Duodenal mucosa (tissue), 2 donors: ENCODE data around the gene TMCO5A.

Source experiments
- H3K27ac ChIP-seq: one replicate; pipeline ENCODE4 v1.7.0; 2013; ENCODE audit warnings: low read depth, low read length
- H3K27me3 ChIP-seq, 2 donors: one replicate each; pipeline ENCODE4 v1.7.0; 2013; ENCODE audit warnings: low read length in 2 of 2, control low read depth in 1 of 2; ENCODE audit not compliant: insufficient read depth in 2 of 2, control insufficient read depth in 1 of 2
- H3K36me3 ChIP-seq, 2 donors: one replicate each; pipeline ENCODE4 v1.7.0; 2013; ENCODE audit warnings: low read length in 2 of 2, control low read depth in 1 of 2; ENCODE audit not compliant: insufficient read depth in 2 of 2, control insufficient read depth in 1 of 2
- H3K4me1 ChIP-seq, 2 donors: one replicate each; pipeline ENCODE4 v1.7.0; 2013; ENCODE audit warnings: low read length in 2 of 2, control low read depth in 1 of 2; ENCODE audit not compliant: insufficient read depth in 2 of 2, control insufficient read depth in 1 of 2
- H3K4me3 ChIP-seq, 2 donors: one replicate each; pipeline ENCODE4 v1.7.0; 2013; ENCODE audit warnings: low read length in 2 of 2, low read depth in 1 of 2
- H3K9ac ChIP-seq, 2 donors: one replicate each; pipeline ENCODE4 v1.7.0; 2013; ENCODE audit warnings: low read length in 2 of 2, low read depth in 1 of 2
- H3K9me3 ChIP-seq, 2 donors: one replicate each; pipeline ENCODE4 v1.7.0; 2013; ENCODE audit warnings: low read length in 2 of 2, control low read depth in 1 of 2; ENCODE audit not compliant: control insufficient read depth in 1 of 2

TMCO5A gene

GRCh38 chr15:37934340-37934739, at the start of gene TMCO5A:
TSS of gene TMCO5A (plus strand) at chr15:37934640. CDS start at chr15:37936324, 1,684 bp downstream.
- Histone ChIP-seq H3K9me3 (no peaks in the 10 kb centered on the region), H3K4me1 (no peaks in the 10 kb centered on the region), H3K4me3 (no peak within 1 kb of the TSS), H3K27ac (no peak within 1 kb of the TSS), H3K27me3 (no peaks in the 10 kb centered on the region), H3K9ac (no peak within 1 kb of the TSS), H3K36me3 (no peaks in the 10 kb centered on the region)

- H3K27me3 ChIP-seq: peaks cover 0 to 4% of the 10 kb centered on the region in 2 donors
- H3K27ac ChIP-seq: no peak overlapping the region
- no peak overlapping the region for H3K4me3 ChIP-seq
- no peaks in the 10 kb centered on the region for H3K4me1 ChIP-seq
- no peaks in the 10 kb centered on the region for H3K36me3 ChIP-seq
- no peaks in the 10 kb centered on the region for H3K9me3 ChIP-seq
- H3K9ac ChIP-seq: no peak overlapping the region
These were observed 48.8 kb upstream of the TMCO5A start for GRCh38 chr15:37885651-37886050.

- H3K9me3 ChIP-seq: no peaks in the 10 kb centered on the region
These were observed 46.1 kb upstream of the TMCO5A start for GRCh38 chr15:37888356-37888755.

GRCh38 chr15:37891766-37892368, 42.6 kb upstream of the TMCO5A start:
- no peaks in the 10 kb centered on the region for H3K27me3 ChIP-seq
- no peaks in the 10 kb centered on the region for H3K9me3 ChIP-seq
- H3K9ac ChIP-seq: no peak overlapping the region
- H3K4me3 ChIP-seq: no peak overlapping the region
- no peaks in the 10 kb centered on the region for H3K36me3 ChIP-seq
- H3K27ac ChIP-seq: no peak overlapping the region
- no peaks in the 10 kb centered on the region for H3K4me1 ChIP-seq

More at GRCh38 chr15:37888356-37888755, 46.1 kb upstream of the TMCO5A start:
- no peak overlapping the region for H3K27ac ChIP-seq
- no peaks in the 10 kb centered on the region for H3K27me3 ChIP-seq
- no peak overlapping the region for H3K4me3 ChIP-seq
- no peaks in the 10 kb centered on the region for H3K4me1 ChIP-seq
- H3K9ac ChIP-seq: no peak overlapping the region
- no peaks in the 10 kb centered on the region for H3K36me3 ChIP-seq

- no peak overlapping the region for H3K9ac ChIP-seq
- H3K4me1 ChIP-seq: no peaks in the 10 kb centered on the region
- H3K27ac ChIP-seq: no peak overlapping the region
- no peaks in the 10 kb centered on the region for H3K27me3 ChIP-seq
- no peaks in the 10 kb centered on the region for H3K36me3 ChIP-seq
- no peak overlapping the region for H3K4me3 ChIP-seq
- no peaks in the 10 kb centered on the region for H3K9me3 ChIP-seq
These were observed 41.1 kb upstream of the TMCO5A start for GRCh38 chr15:37893309-37893708.

GRCh38 chr15:37898362-37898761, 36.1 kb upstream of the TMCO5A start:
- no peak overlapping the region for H3K4me3 ChIP-seq
- no peak overlapping the region for H3K9ac ChIP-seq
- no peaks in the 10 kb centered on the region for H3K27me3 ChIP-seq
- no peak overlapping the region for H3K27ac ChIP-seq
- no peaks in the 10 kb centered on the region for H3K36me3 ChIP-seq
- H3K9me3 ChIP-seq: no peaks in the 10 kb centered on the region
- H3K4me1 ChIP-seq: no peaks in the 10 kb centered on the region

- H3K9ac ChIP-seq: no peak overlapping the region
- no peak overlapping the region for H3K4me3 ChIP-seq
- no peaks in the 10 kb centered on the region for H3K27me3 ChIP-seq
- H3K36me3 ChIP-seq: no peaks in the 10 kb centered on the region
- H3K4me1 ChIP-seq: no peaks in the 10 kb centered on the region
- no peak overlapping the region for H3K27ac ChIP-seq
- H3K9me3 ChIP-seq: no peaks in the 10 kb centered on the region
These were observed 33.9 kb upstream of the TMCO5A start for GRCh38 chr15:37900326-37901221.

GRCh38 chr15:37902126-37902525, 32.3 kb upstream of the TMCO5A start:
- Histone ChIP-seq H3K36me3 (no peaks in the 10 kb centered on the region), H3K4me1 (no peaks in the 10 kb centered on the region), H3K4me3 (no peak overlapping the region), H3K9ac (no peak overlapping the region), H3K9me3 (no peaks in the 10 kb centered on the region), H3K27ac (no peak overlapping the region), H3K27me3 (no peaks in the 10 kb centered on the region)

- Histone ChIP-seq H3K4me3 (no peak overlapping the region), H3K27me3 (no peaks in the 10 kb centered on the region), H3K9ac (no peak overlapping the region), H3K4me1 (no peaks in the 10 kb centered on the region), H3K36me3 (no peaks in the 10 kb centered on the region), H3K27ac (no peak overlapping the region), H3K9me3 (no peaks in the 10 kb centered on the region)
These were observed 30.4 kb upstream of the TMCO5A start for GRCh38 chr15:37903919-37904625.

GRCh38 chr15:37907136-37907535, 27.3 kb upstream of the TMCO5A start:
- Histone ChIP-seq H3K27ac (no peak overlapping the region), H3K4me1 (no peaks in the 10 kb centered on the region), H3K9me3 (no peaks in the 10 kb centered on the region), H3K9ac (no peak overlapping the region), H3K36me3 (no peaks in the 10 kb centered on the region), H3K27me3 (peaks cover 0 to 1% of the 10 kb centered on the region in 2 donors), H3K4me3 (no peak overlapping the region)
